HCT116 (cell line): Measurements from ENCODE around the gene ARHGEF25. TPM values are rescaled to one million over a fixed set of nuclear protein-coding genes. Genes with fewer than 3 reads are reported as not detected.

Experiments
- ATAC-seq: fragments of 200-7000 bp; cut with Tn5 transposase; 2 replicates; pipeline ENCODE4 v1.9.1; 2020; ENCODE audit warnings: mild to moderate bottlenecking, moderate library complexity
- BruUV-seq: library from RNA; stranded (reverse); fragments of 400-500 nt; replicated peaks from 2 replicates; lab custom pipeline; 2021; lab: Mats Ljungman, UMichigan
- CTCF ChIA-PET: fragments of 300-600 bp; sonication (Branson Sonifier 250); formaldehyde crosslinking; loops from one replicate; lab custom pipeline; 2021; ENCODE audit warnings: antibody characterized with exemption; lab: Charles Lee
- POLR2A ChIA-PET: fragments of 300-600, 350-600 bp; sonication (Branson Sonifier 250); formaldehyde crosslinking; loops from one replicate; lab custom pipeline; 2021; ENCODE audit warnings: antibody characterized with exemption; lab: Charles Lee
- RAD21 ChIA-PET, 2 experiments: fragments of 300-600 bp; sonication (Branson Sonifier 250); formaldehyde crosslinking; loops; one replicate each; lab custom pipeline; 2023; ENCODE audit warnings: low total read pairs in 2 of 2; ENCODE audit not compliant: uncharacterized antibody in 2 of 2, unreplicated experiment in 2 of 2, low non-redundant PET in 1 of 2; lab: Charles Lee
- DNase-seq: peaks from one replicate; pipeline ENCODE4 v3.0.0-alpha.2; 2010; ENCODE audit warnings: low read depth, low spot score
- H2AFZ ChIP-seq: fragments of 200-600 bp; shearing (Covaris generic), sonication (generic); 2 replicates; pipeline ENCODE4 v1.6.1; 2017; ENCODE audit warnings: low read depth, mixed run types, mixed read lengths, antibody characterized with exemption, low read length; ENCODE audit not compliant: poor library complexity, severe bottlenecking
- H3K27ac ChIP-seq: 2 replicates; pipeline ENCODE4 v1.5.1; 2012; ENCODE audit warnings: low read depth, low read length
- H3K27me3 ChIP-seq: fragments of 200-600 bp; sonication (generic); 2 replicates; pipeline ENCODE4 v1.6.1; 2016; ENCODE audit warnings: mixed run types, low read length, mixed read lengths; ENCODE audit not compliant: insufficient read depth
- H3K36me3 ChIP-seq, 2 experiments: fragments of 200-500 bp in 1 of 2; fragments of 200-600 bp in 1 of 2; sonication (Bioruptor generic) in 1 of 2; sonication (generic) in 1 of 2; 2 replicates each; pipeline versions ENCODE4 v1.5.1 to v1.6.1; 2014 to 2016; ENCODE audit warnings: low read length in 2 of 2, inconsistent platforms in 1 of 2, mixed read lengths in 1 of 2, mixed run types in 1 of 2; ENCODE audit not compliant: insufficient read depth in 2 of 2, control insufficient read depth in 1 of 2
- H3K4me1 ChIP-seq, 2 experiments: fragments of 200-600 bp in 1 of 2; sonication (generic) in 1 of 2; 2 replicates each; pipeline versions ENCODE4 v1.5.1 to v1.6.1; 2012 to 2017; ENCODE audit warnings: low read length in 2 of 2, inconsistent platforms in 1 of 2, mild to moderate bottlenecking in 1 of 2, mixed read lengths in 1 of 2, mixed run types in 1 of 2, moderate library complexity in 1 of 2; ENCODE audit not compliant: insufficient read depth in 2 of 2, control insufficient read depth in 1 of 2
- H3K4me2 ChIP-seq: fragments of 200-600 bp; sonication (generic); 2 replicates; pipeline ENCODE4 v1.6.1; 2017; ENCODE audit warnings: mixed run types, low read length, mixed read lengths
- H3K4me3 ChIP-seq, 2 experiments: fragments of 200-600 bp in 1 of 2; sonication (generic) in 1 of 2; replicated peaks in 1 of 2; 2 replicates each; pipeline ENCODE4 v1.5.1; 2011 to 2016; ENCODE audit warnings: low read length in 2 of 2, control low read depth in 1 of 2, low read depth in 1 of 2, mild to moderate bottlenecking in 1 of 2, mixed read lengths in 1 of 2, mixed run types in 1 of 2
- H3K79me2 ChIP-seq: fragments of 200-600 bp; sonication (generic); 2 replicates; pipeline ENCODE4 v1.6.1; 2017; ENCODE audit warnings: mild to moderate bottlenecking, mixed run types, low read length, moderate library complexity, mixed read lengths; ENCODE audit not compliant: insufficient read depth
- H3K9ac ChIP-seq: fragments of 200-600 bp; sonication (generic); 2 replicates; pipeline ENCODE4 v1.6.1; 2016; ENCODE audit warnings: low read length, mixed read lengths
- H3K9me2 ChIP-seq: fragments of 200-600 bp; sonication (generic), shearing (Covaris generic); 2 replicates; pipeline ENCODE4 v1.6.1; 2017; ENCODE audit warnings: mixed run types, mild to moderate bottlenecking, moderate library complexity; ENCODE audit not compliant: insufficient read depth
- H3K9me3 ChIP-seq, 2 experiments: fragments of 200-500 bp in 1 of 2; fragments of 200-600 bp in 1 of 2; sonication (Bioruptor generic) in 1 of 2; sonication (generic) in 1 of 2; 2 replicates each; pipeline ENCODE4 v1.6.1; 2014 to 2017; ENCODE audit warnings: low read length in 2 of 2, mixed read lengths in 2 of 2, inconsistent platforms in 1 of 2, low read depth in 1 of 2, mild to moderate bottlenecking in 1 of 2, mixed run types in 1 of 2, moderate library complexity in 1 of 2; ENCODE audit not compliant: control insufficient read depth in 1 of 2, insufficient read depth in 1 of 2
- H4K20me1 ChIP-seq: fragments of 200-600 bp; sonication (generic), shearing (Covaris generic); 2 replicates; pipeline ENCODE4 v1.6.1; 2017; ENCODE audit warnings: mixed run types, mild to moderate bottlenecking, moderate library complexity; ENCODE audit not compliant: insufficient read depth
- CBX3 ChIP-seq: IDR thresholded peaks from 2 replicates; pipeline ENCODE4 v1.6.1; 2012; ENCODE audit warnings: low read depth
- CEBPB ChIP-seq: IDR thresholded peaks from 2 replicates; pipeline ENCODE4 v1.6.1; 2012; ENCODE audit warnings: low read depth
- ELF1 ChIP-seq: IDR thresholded peaks from 2 replicates; pipeline ENCODE4 v1.6.1; 2012; ENCODE audit warnings: low read depth, borderline replicate concordance
- FOSL1 ChIP-seq: IDR thresholded peaks from 2 replicates; pipeline ENCODE4 v1.6.1; 2012; ENCODE audit warnings: low read depth
- JUND ChIP-seq: IDR thresholded peaks from 2 replicates; pipeline ENCODE4 v1.6.1; 2012
- MAX ChIP-seq: IDR thresholded peaks from 2 replicates; pipeline ENCODE4 v1.6.1; 2012
- POLR2AphosphoS5 ChIP-seq: IDR thresholded peaks from 2 replicates; pipeline ENCODE4 v1.6.1; 2011; ENCODE audit warnings: mild to moderate bottlenecking, low read depth, low read length, moderate library complexity
- RAD21 ChIP-seq: IDR thresholded peaks from 2 replicates; pipeline ENCODE4 v1.6.1; 2012; ENCODE audit warnings: low read depth, mild to moderate bottlenecking
- ZNF274 ChIP-seq: fragments of 200-500 bp; sonication (Bioruptor generic); IDR thresholded peaks from 2 replicates; pipeline ENCODE4 v1.6.1; 2014; ENCODE audit warnings: mild to moderate bottlenecking, low read depth, low read length, inconsistent platforms
- intact Hi-C: fragments of 100-400 bp; cut with micrococcal nuclease; formaldehyde crosslinking; loops from 2 replicates; pipeline ENCODE4 v1.10.0; 2022
- total RNA-seq: library from RNA; stranded (reverse); gene quantifications from one replicate; pipeline ENCODE4 v1.2.1, GENCODE V29; 2021; ENCODE audit not compliant: unreplicated experiment
- TF ChIP-seq, protein P1 (sequence below), 3 experiments: fragments of 200-600 bp in 1 of 3; sonication (generic) in 1 of 3; IDR thresholded peaks in 2 of 3; conservative IDR thresholded peaks in 1 of 3; 2 replicates each; pipeline ENCODE4 v1.5.1; 2012 to 2017; ENCODE audit warnings: low read depth in 2 of 3, low read length in 2 of 3, antibody characterized with exemption in 1 of 3, borderline replicate concordance in 1 of 3, control low read depth in 1 of 3, mild to moderate bottlenecking in 1 of 3, mixed read lengths in 1 of 3, mixed run types in 1 of 3, moderate library complexity in 1 of 3; ENCODE audit not compliant: insufficient read depth in 1 of 3
- TF ChIP-seq, protein P2 (sequence below): IDR thresholded peaks from 2 replicates; pipeline ENCODE4 v1.6.1; 2012
- TF ChIP-seq, protein P3 (sequence below): IDR thresholded peaks from 2 replicates; pipeline ENCODE4 v1.6.1; 2011; ENCODE audit warnings: mild to moderate bottlenecking, low read length, moderate library complexity; ENCODE audit not compliant: insufficient replicate concordance; ENCODE audit errors: extremely low read depth

ARHGEF25 gene
- total RNA-seq, 1 experiment from 2014 or later, result 3.6 TPM

GRCh38 chr12:57637364-57637763, 26.1 kb downstream of the ARHGEF25 start:
- H3K4me3 ChIP-seq, result no peak overlapping the region
- CTCF ChIA-PET, result interaction anchor here (1.2 kb wide), 1 partner anchor 54 kb away, joined by 4 read pairs; no protein-coding TSS in a partner anchor
- H2AFZ ChIP-seq, result no peak overlapping the region
- no peaks in the 10 kb centered on the region for H3K36me3 ChIP-seq
- DNase-seq, result no peak
- no peak overlapping the region for H3K9ac ChIP-seq
- peak; percentile 20; the same call in 1 of the 2 replicates for TF ChIP-seq RAD21
- TF ChIP-seq, protein P1, sequence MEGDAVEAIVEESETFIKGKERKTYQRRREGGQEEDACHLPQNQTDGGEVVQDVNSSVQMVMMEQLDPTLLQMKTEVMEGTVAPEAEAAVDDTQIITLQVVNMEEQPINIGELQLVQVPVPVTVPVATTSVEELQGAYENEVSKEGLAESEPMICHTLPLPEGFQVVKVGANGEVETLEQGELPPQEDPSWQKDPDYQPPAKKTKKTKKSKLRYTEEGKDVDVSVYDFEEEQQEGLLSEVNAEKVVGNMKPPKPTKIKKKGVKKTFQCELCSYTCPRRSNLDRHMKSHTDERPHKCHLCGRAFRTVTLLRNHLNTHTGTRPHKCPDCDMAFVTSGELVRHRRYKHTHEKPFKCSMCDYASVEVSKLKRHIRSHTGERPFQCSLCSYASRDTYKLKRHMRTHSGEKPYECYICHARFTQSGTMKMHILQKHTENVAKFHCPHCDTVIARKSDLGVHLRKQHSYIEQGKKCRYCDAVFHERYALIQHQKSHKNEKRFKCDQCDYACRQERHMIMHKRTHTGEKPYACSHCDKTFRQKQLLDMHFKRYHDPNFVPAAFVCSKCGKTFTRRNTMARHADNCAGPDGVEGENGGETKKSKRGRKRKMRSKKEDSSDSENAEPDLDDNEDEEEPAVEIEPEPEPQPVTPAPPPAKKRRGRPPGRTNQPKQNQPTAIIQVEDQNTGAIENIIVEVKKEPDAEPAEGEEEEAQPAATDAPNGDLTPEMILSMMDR (IDR thresholded peaks at IDR 0.05 in 2 of 3, conservative IDR thresholded peaks at IDR 0.05 in 1 of 3; ENCODE audit: borderline replicate concordance in 1 of 3, insufficient read depth in 1 of 3, low read depth in 2 of 3, low read length in 2 of 3), result peak in 2 of 3 experiments; percentile 11 to 16; a peak in 1 of 6 replicates
- TF ChIP-seq POLR2AphosphoS5, result no peak
- TF ChIP-seq ELF1, result no peak
- TF ChIP-seq, all 23 proteins: peak for 2
- Histone ChIP-seq H3K4me2 (no peak overlapping the region), H3K4me1 (peaks cover 7 to 12% of the 10 kb centered on the region in 2 experiments), H3K79me2 (peaks cover 1% of the 10 kb centered on the region; the same call in 1 of the 2 replicates), H3K9me3 (no peaks in the 10 kb centered on the region), H3K27ac (no peak overlapping the region), H3K9me2 (no peaks in the 10 kb centered on the region), H3K27me3 (no peaks in the 10 kb centered on the region; the same call in 1 of the 2 replicates), H4K20me1 (no peaks in the 10 kb centered on the region)
- no TSS peak for BruUV-seq
- POLR2A ChIA-PET, result interaction anchor here (1.6 kb wide), 1 partner anchor 107 kb away, joined by 4 read pairs; the partner anchor contains the start of gene TSPAN31
- intact Hi-C loops, result no loop called here
- no peak for ATAC-seq
- RAD21 ChIA-PET, result no interaction called here

DNA sequence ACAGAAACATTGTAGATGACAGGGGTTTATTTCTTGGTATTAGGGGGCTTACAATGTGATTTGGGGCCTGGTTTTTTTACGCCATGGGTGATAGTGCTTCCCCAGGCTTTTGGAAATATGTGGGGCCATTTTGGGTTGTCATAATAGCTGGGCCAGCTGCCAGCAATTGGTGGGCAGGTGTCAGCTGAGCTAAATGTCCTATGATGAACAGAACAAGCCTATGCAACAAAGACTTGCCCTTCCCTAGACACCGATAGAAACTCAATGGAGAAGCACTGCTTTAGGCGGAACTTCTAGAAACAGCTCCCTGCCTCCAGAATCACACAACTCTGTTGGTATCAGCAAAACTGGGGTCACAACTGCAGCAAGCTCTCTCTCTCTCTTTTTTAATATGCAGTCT, 26.9 kb downstream of the ARHGEF25 start:
- CTCF ChIA-PET, result no interaction called here
- ATAC-seq (no peak), DNase-seq (no peak)
- Histone ChIP-seq H3K79me2 (no peaks in the 10 kb centered on the region), H3K4me2 (no peak overlapping the region), H3K4me1 (peaks cover 7 to 11% of the 10 kb centered on the region in 2 experiments), H3K9me2 (no peaks in the 10 kb centered on the region), H3K27me3 (no peaks in the 10 kb centered on the region; the same call in 1 of the 2 replicates), H3K36me3 (no peaks in the 10 kb centered on the region), H3K9ac (no peak overlapping the region), H4K20me1 (no peaks in the 10 kb centered on the region), H3K27ac (no peak overlapping the region), H2AFZ (no peak overlapping the region), H3K9me3 (no peaks in the 10 kb centered on the region), H3K4me3 (no peak overlapping the region)
- RAD21 ChIA-PET, result no interaction called here
- POLR2A ChIA-PET, result no interaction called here
- intact Hi-C loops, result no loop called here
- no TSS peak for BruUV-seq
- TF ChIP-seq CBX3 (no peak), FOSL1 (no peak), JUND (no peak), CEBPB (no peak), MAX (no peak), ELF1 (no peak), ZNF274 (no peak), POLR2AphosphoS5 (no peak)
- TF ChIP-seq, protein P1 (IDR thresholded peaks at IDR 0.05 in 2 of 3, conservative IDR thresholded peaks at IDR 0.05 in 1 of 3; ENCODE audit: borderline replicate concordance in 1 of 3, insufficient read depth in 1 of 3, low read depth in 2 of 3, low read length in 2 of 3), result no peak
- TF ChIP-seq, protein P2, sequence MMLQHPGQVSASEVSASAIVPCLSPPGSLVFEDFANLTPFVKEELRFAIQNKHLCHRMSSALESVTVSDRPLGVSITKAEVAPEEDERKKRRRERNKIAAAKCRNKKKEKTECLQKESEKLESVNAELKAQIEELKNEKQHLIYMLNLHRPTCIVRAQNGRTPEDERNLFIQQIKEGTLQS, result no peak
- TF ChIP-seq, protein P3, sequence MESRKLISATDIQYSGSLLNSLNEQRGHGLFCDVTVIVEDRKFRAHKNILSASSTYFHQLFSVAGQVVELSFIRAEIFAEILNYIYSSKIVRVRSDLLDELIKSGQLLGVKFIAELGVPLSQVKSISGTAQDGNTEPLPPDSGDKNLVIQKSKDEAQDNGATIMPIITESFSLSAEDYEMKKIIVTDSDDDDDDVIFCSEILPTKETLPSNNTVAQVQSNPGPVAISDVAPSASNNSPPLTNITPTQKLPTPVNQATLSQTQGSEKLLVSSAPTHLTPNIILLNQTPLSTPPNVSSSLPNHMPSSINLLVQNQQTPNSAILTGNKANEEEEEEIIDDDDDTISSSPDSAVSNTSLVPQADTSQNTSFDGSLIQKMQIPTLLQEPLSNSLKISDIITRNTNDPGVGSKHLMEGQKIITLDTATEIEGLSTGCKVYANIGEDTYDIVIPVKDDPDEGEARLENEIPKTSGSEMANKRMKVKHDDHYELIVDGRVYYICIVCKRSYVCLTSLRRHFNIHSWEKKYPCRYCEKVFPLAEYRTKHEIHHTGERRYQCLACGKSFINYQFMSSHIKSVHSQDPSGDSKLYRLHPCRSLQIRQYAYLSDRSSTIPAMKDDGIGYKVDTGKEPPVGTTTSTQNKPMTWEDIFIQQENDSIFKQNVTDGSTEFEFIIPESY, result no peak
